GM12864 (cell line): Measurements from ENCODE around the gene KRTAP10-7.

ENCODE experiments used
- DNase-seq: peaks from one replicate; pipeline ENCODE4 v3.0.0-alpha.2; 2011; ENCODE audit warnings: low read depth
- H3K4me3 ChIP-seq: 2 replicates; pipeline ENCODE4 v1.5.1; 2011; ENCODE audit warnings: mild to moderate bottlenecking, low read depth, low read length, control low read depth
- TF ChIP-seq, protein P1 (sequence below): IDR thresholded peaks from 2 replicates; pipeline ENCODE4 v1.5.1; 2011; ENCODE audit warnings: low read depth, mild to moderate bottlenecking, moderate library complexity, low read length, control low read depth, inconsistent platforms; ENCODE audit errors: missing control alignments

The KRTAP10-7 gene

DNA sequence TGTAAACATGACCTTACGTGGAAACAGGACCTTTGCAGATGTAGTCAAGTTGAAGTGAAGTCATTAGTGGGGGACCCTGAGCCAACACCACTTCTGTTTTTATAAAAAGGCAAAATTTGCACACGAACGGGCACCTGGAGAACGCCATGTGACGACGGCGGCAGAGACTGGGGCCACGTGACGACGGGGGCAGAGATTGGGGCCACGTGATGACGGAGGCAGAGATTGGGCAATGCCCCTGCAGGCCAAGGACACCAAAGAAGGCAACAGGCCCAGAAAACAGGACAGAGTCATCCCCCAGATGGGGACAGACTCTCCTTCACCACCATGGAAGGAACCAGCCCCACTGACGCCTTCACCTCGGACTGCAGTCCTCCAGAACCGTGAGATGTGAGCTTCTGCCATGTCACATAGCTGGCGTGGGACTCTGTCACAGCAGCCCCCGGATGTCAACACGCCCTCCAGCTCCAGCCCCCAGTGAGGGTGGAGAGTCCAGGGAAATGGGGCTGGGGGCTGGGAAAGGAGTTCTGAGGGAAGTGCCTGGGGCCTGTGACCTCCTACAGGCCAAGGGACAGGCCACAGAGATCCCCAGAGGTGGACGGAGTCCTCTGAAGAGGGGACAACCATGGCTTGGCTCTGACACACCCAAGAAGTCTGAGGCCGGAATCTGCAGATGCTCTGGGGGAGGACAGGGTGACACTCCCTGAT lies 50.0 kb downstream of the KRTAP10-7 start:
- H3K4me3 ChIP-seq, result no peak overlapping the region
- no peak for DNase-seq
- TF ChIP-seq, protein P1, sequence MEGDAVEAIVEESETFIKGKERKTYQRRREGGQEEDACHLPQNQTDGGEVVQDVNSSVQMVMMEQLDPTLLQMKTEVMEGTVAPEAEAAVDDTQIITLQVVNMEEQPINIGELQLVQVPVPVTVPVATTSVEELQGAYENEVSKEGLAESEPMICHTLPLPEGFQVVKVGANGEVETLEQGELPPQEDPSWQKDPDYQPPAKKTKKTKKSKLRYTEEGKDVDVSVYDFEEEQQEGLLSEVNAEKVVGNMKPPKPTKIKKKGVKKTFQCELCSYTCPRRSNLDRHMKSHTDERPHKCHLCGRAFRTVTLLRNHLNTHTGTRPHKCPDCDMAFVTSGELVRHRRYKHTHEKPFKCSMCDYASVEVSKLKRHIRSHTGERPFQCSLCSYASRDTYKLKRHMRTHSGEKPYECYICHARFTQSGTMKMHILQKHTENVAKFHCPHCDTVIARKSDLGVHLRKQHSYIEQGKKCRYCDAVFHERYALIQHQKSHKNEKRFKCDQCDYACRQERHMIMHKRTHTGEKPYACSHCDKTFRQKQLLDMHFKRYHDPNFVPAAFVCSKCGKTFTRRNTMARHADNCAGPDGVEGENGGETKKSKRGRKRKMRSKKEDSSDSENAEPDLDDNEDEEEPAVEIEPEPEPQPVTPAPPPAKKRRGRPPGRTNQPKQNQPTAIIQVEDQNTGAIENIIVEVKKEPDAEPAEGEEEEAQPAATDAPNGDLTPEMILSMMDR, result no peak

DNA sequence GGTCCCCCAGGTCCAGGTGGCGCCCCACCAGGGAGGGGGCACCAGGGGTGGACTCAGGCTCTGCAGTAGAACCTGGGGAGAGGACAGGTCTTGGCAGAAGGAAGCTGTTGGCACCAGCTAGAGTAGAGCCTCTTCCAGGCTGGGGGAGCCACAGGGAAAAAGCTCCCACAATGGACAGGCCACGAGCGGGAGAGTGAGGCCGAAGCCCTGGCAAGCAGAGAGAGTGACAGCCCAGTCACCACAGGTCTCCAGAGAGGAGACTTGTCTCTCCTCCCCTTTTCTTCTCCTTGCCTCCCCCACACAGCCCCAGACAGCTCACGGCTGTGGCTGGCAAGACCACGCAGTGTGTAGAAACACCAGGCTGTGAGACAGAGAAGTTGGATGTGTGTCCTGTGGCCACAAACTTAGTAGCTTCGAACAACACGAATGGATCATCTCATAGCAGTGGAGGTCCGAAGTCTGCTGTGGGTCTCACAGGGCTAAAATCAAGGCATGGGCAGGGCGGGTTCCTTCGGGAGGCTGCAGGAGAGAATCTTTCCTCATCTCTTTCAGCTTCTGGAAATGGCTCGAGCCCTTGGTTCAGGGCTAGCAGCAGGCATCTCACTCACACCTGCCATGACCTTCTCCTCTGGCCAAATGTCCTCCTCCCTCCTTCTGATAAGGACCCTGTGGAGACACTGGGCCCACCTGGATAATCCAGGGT lies 50.7 kb downstream of the KRTAP10-7 start:
- TF ChIP-seq, protein P1, result no peak
- DNase-seq, result no peak
- H3K4me3 ChIP-seq, result no peak overlapping the region
